Measurements from ENCODE around the gene STAB1. TPM values are rescaled to one million over a fixed set of nuclear protein-coding genes. Genes with fewer than 3 reads are reported as not detected.

Gene STAB1
- total and polyA plus RNA-seq, 2 donors (not counting 1 experiment from before 2014, with no cell fraction given): under 0.01 to 0.09 TPM

GRCh38 chr3:52516509-52517195 is 21.5 kb downstream of the STAB1 start:
- H3K27me3 ChIP-seq (ENCODE audit: control insufficient read depth, insufficient read depth, low read length): peaks cover 8% of the 10 kb centered on the region
- no peaks in the 10 kb centered on the region for H4K20me1 ChIP-seq (ENCODE audit: control insufficient read depth, extremely low read depth, insufficient read depth, low read length)

GRCh38 chr3:52517796-52518722 is 22.9 kb downstream of the STAB1 start:
- Histone ChIP-seq H2AFZ (ENCODE audit: low read length) (no peak overlapping the region), H3K9me3 (ENCODE audit: control insufficient read depth, insufficient read depth, low read depth, low read length) (no peaks in the 10 kb centered on the region), H3K9ac (ENCODE audit: insufficient read depth, low read length) (no peak overlapping the region), H3K4me3 (replicated peaks in 1 of 4; ENCODE audit: control extremely low read depth in 1 of 4, insufficient read depth in 1 of 4, low read depth in 3 of 4, low read length in 4 of 4) (no peak overlapping the region), H3K79me2 (ENCODE audit: control insufficient read depth, insufficient read depth, low read length) (no peaks in the 10 kb centered on the region), H3K36me3 (ENCODE audit: control insufficient read depth, insufficient read depth, low read length) (peaks cover 1% of the 10 kb centered on the region), H4K20me1 (ENCODE audit: control insufficient read depth, extremely low read depth, insufficient read depth, low read length) (no peaks in the 10 kb centered on the region), H3K4me2 (ENCODE audit: extremely low read depth, insufficient read depth, low read length) (no peak overlapping the region), H3K4me1 (ENCODE audit: control insufficient read depth, extremely low read depth, insufficient read depth, low read length) (no peaks in the 10 kb centered on the region), H3K27ac (ENCODE audit: insufficient read depth, low read length) (no peak overlapping the region), H3K27me3 (ENCODE audit: control insufficient read depth, insufficient read depth, low read length) (peaks cover 8% of the 10 kb centered on the region)
- TF ChIP-seq CTCF (conservative IDR thresholded peaks at IDR 0.05 in 1 of 2, IDR thresholded peaks at IDR 0.05 in 1 of 2; ENCODE audit: low read depth in 1 of 2, low read length in 2 of 2): no peak
- no peak for TF ChIP-seq EZH2 (IDR thresholded peaks at IDR 0.05; ENCODE audit: low read length, missing control alignments)
- no peak for DNase-seq (ENCODE audit: low read depth in 2 of 2)

More at GRCh38 chr3:52516509-52517195, 21.5 kb downstream of the STAB1 start:
- Histone ChIP-seq H2AFZ (ENCODE audit: low read length) (no peak overlapping the region), H3K9me3 (ENCODE audit: control insufficient read depth, insufficient read depth, low read depth, low read length) (no peaks in the 10 kb centered on the region), H3K4me1 (ENCODE audit: control insufficient read depth, extremely low read depth, insufficient read depth, low read length) (no peaks in the 10 kb centered on the region), H3K36me3 (ENCODE audit: control insufficient read depth, insufficient read depth, low read length) (no peaks in the 10 kb centered on the region), H3K9ac (ENCODE audit: insufficient read depth, low read length) (no peak overlapping the region), H3K4me2 (ENCODE audit: extremely low read depth, insufficient read depth, low read length) (no peak overlapping the region), H3K4me3 (replicated peaks in 1 of 4; ENCODE audit: control extremely low read depth in 1 of 4, insufficient read depth in 1 of 4, low read depth in 3 of 4, low read length in 4 of 4) (no peak overlapping the region), H3K27ac (ENCODE audit: insufficient read depth, low read length) (no peak overlapping the region), H3K79me2 (ENCODE audit: control insufficient read depth, insufficient read depth, low read length) (no peaks in the 10 kb centered on the region)
- no peak for DNase-seq (ENCODE audit: low read depth in 2 of 2)
- TF ChIP-seq EZH2 (IDR thresholded peaks at IDR 0.05; ENCODE audit: low read length, missing control alignments): no peak
- no peak for TF ChIP-seq CTCF (conservative IDR thresholded peaks at IDR 0.05 in 1 of 2, IDR thresholded peaks at IDR 0.05 in 1 of 2; ENCODE audit: low read depth in 1 of 2, low read length in 2 of 2)

- Histone ChIP-seq H2AFZ (ENCODE audit: low read length) (no peak overlapping the region), H3K4me1 (ENCODE audit: control insufficient read depth, extremely low read depth, insufficient read depth, low read length) (no peaks in the 10 kb centered on the region), H4K20me1 (ENCODE audit: control insufficient read depth, extremely low read depth, insufficient read depth, low read length) (no peaks in the 10 kb centered on the region), H3K27me3 (ENCODE audit: control insufficient read depth, insufficient read depth, low read length) (peaks cover 5% of the 10 kb centered on the region), H3K4me2 (ENCODE audit: extremely low read depth, insufficient read depth, low read length) (no peak overlapping the region), H3K4me3 (replicated peaks in 1 of 4; ENCODE audit: control extremely low read depth in 1 of 4, insufficient read depth in 1 of 4, low read depth in 3 of 4, low read length in 4 of 4) (no peak overlapping the region), H3K27ac (ENCODE audit: insufficient read depth, low read length) (no peak overlapping the region), H3K36me3 (ENCODE audit: control insufficient read depth, insufficient read depth, low read length) (peaks cover 8% of the 10 kb centered on the region), H3K9me3 (ENCODE audit: control insufficient read depth, insufficient read depth, low read depth, low read length) (no peaks in the 10 kb centered on the region), H3K9ac (ENCODE audit: insufficient read depth, low read length) (no peak overlapping the region), H3K79me2 (ENCODE audit: control insufficient read depth, insufficient read depth, low read length) (no peaks in the 10 kb centered on the region)
- DNase-seq (ENCODE audit: low read depth in 2 of 2): no peak
- TF ChIP-seq CTCF (conservative IDR thresholded peaks at IDR 0.05 in 1 of 2, IDR thresholded peaks at IDR 0.05 in 1 of 2; ENCODE audit: low read depth in 1 of 2, low read length in 2 of 2): no peak
- TF ChIP-seq EZH2 (IDR thresholded peaks at IDR 0.05; ENCODE audit: low read length, missing control alignments): no peak
Measured at GRCh38 chr3:52518723-52519444, 23.7 kb downstream of the STAB1 start.
